Rectal smooth muscle tissue (tissue), 1 donor: ENCODE measurements around the gene TAMM41.
A peak's percentile ranks its signal among the peaks of the same experiment; 100 is the strongest.
"Not testable (repeated sequence)": the region's sequence is repeated elsewhere in the genome, so short reads cannot be mapped to it uniquely, and the experiment has no call there.

Experiments
- H3K27ac ChIP-seq: one replicate; pipeline ENCODE4 v1.7.0; 2013; ENCODE audit warnings: low read depth, low read length, inconsistent platforms
- H3K27me3 ChIP-seq: one replicate; pipeline ENCODE4 v1.7.0; 2013; ENCODE audit warnings: low read length; ENCODE audit not compliant: control insufficient read depth, insufficient read depth
- H3K36me3 ChIP-seq: one replicate; pipeline ENCODE4 v1.7.0; 2013; ENCODE audit warnings: low read length; ENCODE audit not compliant: control insufficient read depth, insufficient read depth
- H3K4me1 ChIP-seq: one replicate; pipeline ENCODE4 v1.7.0; 2013; ENCODE audit warnings: low read length; ENCODE audit not compliant: control insufficient read depth, insufficient read depth
- H3K4me3 ChIP-seq: one replicate; pipeline ENCODE4 v1.7.0; 2013; ENCODE audit warnings: low read length
- H3K9ac ChIP-seq: one replicate; pipeline ENCODE4 v1.7.0; 2013; ENCODE audit warnings: low read length

TAMM41 gene

DNA sequence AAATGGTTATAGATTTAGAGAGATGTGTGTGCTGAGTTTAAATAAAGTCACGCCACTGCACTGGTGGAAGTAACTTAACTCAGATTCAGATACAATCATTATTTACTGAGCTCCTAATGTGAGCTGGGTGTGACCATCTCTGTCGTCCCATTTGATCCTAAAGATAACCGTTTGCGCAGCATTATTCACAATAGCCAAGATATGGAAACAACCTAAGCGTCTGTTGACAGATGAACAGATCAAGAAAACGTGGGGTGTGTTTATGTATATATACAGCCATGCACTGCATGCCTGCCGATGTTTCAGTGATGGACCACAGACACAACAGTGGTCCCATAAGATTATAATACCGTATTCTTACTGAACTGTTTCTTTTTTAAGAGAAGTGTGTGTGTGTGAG lies 71.2 kb downstream of the TAMM41 start:
- H3K36me3 ChIP-seq: no peaks in the 10 kb centered on the region
- H3K4me3 ChIP-seq: no peak overlapping the region

DNA sequence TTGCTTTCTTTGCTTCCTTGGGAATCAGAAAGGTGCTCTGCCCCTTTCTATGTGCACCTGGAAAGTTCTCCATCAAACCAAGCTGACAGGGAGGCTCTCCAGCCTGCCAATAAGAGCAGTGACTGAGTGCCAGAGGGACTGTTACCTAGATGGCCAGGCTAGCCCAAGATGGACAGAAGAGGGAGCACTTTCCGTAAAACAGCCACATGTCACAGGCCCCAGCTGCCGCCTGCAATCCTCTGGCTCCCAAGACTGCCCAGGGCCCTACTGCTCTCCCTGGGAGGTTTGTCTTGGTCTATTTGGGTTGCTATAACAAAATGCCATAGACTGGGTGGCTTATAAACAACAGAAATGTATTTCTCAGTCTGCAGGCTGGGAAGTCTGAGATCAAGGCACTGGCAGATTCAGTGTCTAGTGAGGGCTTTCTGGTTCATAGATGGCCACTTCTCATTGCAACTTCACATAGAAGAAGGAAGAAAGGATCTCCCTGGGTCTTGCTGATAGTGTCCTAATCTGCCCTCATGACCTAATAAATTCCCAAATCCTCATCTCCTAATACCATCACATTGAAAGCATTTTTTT lies 72.3 kb downstream of the TAMM41 start:
- H3K27ac ChIP-seq: no peak overlapping the region
- no peak overlapping the region for H3K9ac ChIP-seq

More for the DNA sequence above, 71.2 kb downstream of the TAMM41 start:
- Histone ChIP-seq H3K9ac (no peak overlapping the region), H3K27ac (no peak overlapping the region), H3K27me3 (no peaks in the 10 kb centered on the region), H3K4me1 (peaks cover 3% of the 10 kb centered on the region)

DNA sequence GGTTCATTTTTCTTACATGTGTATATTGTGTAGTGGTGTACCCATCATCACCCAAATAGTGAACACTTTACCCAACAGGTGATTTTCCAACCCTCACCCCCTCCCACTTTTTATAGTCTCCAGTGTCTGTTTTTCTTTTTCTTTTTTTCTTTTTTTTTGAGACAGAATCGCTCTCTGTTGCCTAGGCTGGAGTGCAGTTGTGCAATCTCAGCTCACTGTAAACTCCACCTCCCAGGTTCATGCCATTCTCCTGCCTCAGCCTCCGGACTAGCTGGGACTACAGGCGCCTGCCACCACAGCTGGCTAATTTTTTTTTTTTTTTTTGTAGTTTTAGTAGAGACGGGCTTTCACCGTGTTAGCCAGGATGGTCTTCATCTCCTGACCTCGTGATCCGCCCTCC lies 74.8 kb downstream of the TAMM41 start:
- H3K4me1 ChIP-seq, H3K36me3 ChIP-seq, H3K27ac ChIP-seq: not testable (repeated sequence)

More for the DNA sequence above, 72.3 kb downstream of the TAMM41 start:
- Histone ChIP-seq H3K27me3 (no peaks in the 10 kb centered on the region), H3K36me3 (no peaks in the 10 kb centered on the region), H3K4me1 (peaks cover 3% of the 10 kb centered on the region), H3K4me3 (no peak overlapping the region)

DNA sequence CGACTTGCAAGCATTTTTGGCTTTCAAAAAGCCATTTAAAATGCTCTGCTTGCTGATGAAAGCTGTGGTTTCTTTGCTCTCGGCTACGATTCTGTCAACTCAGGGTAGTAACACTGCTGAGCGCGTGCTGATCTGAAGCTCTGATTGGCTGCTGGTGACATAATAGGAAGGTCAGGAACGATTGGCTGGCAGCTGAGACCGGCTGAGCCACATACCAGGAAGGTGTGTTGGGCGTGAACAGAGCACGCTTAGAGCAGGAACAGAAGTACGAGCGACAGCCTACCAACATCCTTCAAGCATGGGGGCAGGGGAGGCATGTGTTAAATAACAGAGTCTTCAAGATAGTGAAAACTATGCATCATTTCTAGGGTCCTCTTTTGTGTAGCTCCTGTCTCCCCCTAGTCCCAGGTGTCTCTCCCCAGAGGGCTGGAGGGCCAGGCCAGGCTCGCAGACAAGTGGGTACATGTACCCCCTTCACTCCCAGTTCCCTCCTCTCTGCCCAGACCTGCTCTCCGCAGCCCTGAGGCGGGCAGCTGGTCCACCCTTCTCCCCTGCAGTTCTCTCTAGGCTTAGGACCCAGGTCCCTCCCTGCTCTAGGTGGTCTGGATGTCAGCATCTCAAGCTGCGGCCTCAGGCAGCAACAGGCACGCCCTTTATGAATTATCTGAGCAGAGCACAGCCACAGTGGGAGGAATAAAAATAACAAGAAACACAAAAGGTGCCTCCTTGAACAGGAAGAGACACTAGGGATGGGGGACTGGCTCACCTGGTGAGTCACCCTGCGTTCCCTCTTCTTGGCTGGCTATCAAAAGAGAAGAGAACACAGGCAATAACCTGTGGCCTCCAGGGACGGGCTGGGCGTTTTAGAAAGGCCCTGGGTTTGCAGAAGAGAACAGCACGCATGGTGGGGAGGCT lies 76.0 kb downstream of the TAMM41 start:
- H3K4me1 ChIP-seq: peaks cover 3% of the 10 kb centered on the region
- peak overlapping the region; percentile 38 for H3K4me3 ChIP-seq
- H3K9ac ChIP-seq: no peak overlapping the region
- H3K27ac ChIP-seq: no peak overlapping the region
- H3K27me3 ChIP-seq: no peaks in the 10 kb centered on the region
- no peaks in the 10 kb centered on the region for H3K36me3 ChIP-seq

More for the DNA sequence above, 74.8 kb downstream of the TAMM41 start:
- H3K4me3 ChIP-seq, H3K9ac ChIP-seq, H3K27me3 ChIP-seq: not testable (repeated sequence)

DNA sequence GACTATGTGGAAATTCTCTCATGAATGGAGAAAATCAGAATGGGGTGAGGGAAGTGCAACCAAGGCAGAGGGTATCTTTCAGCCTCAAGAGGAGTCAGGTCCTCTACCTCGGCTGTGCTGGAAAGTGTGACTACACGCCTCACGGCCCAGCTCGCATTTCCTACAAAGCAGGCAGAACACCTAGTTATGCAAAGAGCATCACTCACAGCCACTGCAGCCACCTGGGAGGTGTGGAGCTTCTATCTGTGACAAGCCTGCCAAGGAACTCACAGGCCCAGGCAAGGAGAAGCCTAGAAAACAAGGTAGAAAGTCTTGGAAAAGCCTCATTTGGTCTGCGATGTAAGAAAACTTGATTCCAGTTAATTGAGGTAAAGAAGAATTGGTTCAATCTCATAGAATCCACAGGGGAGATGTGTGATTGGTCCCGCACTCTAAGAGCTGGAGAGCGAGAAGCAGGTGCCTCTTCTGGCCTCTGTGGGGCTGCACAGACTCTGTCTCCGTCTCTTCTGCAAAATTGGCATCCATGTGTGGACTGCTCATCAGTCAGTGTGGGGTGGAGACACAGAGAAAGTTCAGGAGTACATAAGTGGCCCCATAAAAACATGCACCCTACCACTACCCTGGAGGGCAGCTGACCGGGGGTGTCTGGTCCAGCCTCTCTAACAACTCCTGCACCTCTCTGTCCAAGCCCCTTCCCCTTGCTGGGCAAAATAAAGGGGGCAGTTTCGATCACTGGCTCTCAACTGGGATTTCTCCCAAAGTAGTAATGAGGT lies 76.8 kb downstream of the TAMM41 start:
- Histone ChIP-seq H3K9ac (no peak overlapping the region), H3K4me3 (peak overlapping the region; percentile 38), H3K27ac (no peak overlapping the region), H3K27me3 (no peaks in the 10 kb centered on the region), H3K4me1 (peaks cover 3% of the 10 kb centered on the region), H3K36me3 (no peaks in the 10 kb centered on the region)

DNA sequence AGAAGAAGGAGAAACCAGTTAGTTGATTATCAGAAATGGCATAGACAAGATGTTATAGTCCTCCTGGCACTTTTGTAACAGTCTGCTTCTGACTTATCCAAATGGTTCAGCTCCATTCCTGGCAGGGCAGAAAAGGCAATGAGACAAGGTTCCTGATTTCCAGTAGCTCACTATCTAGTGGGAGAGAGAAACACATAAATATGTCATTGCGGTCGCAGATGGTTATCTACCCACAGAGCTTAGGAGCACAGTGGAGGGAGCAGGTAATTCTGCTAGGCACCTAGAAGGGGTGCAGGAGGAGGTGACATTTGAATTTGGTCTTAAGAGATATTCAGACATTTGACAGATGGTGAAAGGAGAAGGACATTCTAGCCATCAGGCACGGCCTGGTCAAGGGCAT lies 78.1 kb downstream of the TAMM41 start:
- Histone ChIP-seq H3K27ac (no peak overlapping the region), H3K4me3 (no peak overlapping the region), H3K4me1 (peaks cover 3% of the 10 kb centered on the region), H3K36me3 (no peaks in the 10 kb centered on the region), H3K9ac (no peak overlapping the region), H3K27me3 (no peaks in the 10 kb centered on the region)

DNA sequence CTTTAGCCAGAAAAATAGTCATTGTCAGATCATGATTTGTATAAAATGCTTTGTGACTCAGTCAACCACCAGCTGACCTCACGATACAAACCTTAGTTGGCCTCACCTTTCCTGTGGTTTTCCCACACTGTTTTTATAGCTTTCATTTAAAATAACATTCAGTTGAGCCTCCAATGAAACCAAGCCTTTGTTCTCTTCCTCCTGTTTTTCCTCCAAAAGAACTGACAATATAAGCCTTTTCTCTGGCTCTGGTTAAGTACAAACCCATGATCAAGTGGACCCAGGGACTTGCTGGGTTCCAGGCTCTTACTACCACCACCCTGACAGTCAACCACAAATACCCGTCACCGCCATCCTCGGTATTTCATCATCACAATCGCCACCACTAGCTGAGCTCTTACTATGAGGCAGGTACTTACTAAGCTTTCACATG lies 81.7 kb downstream of the TAMM41 start:
- H3K9ac ChIP-seq: no peak overlapping the region
- no peaks in the 10 kb centered on the region for H3K36me3 ChIP-seq
- no peaks in the 10 kb centered on the region for H3K27me3 ChIP-seq
- H3K27ac ChIP-seq: no peak overlapping the region
- H3K4me1 ChIP-seq: no peaks in the 10 kb centered on the region
- H3K4me3 ChIP-seq: no peak overlapping the region

DNA sequence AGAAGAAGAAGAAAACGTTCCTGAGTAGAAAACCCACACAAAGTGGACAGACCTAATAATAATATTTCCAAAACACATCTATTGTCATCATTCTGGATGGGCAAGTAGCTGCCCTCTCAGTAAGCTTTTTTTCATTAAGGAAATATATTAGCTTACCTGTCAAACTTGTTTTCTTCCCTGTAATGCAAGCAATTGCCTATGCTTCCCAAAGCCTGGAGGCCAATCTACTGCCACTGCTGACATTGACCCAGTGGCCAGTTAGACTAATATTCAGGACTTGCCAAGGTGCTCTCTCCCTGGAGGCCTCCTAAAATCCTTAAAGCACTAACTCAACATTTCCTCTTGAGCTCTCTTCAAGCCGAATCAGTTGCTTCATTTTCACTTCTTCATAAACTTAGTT lies 86.7 kb downstream of the TAMM41 start:
- no peaks in the 10 kb centered on the region for H3K36me3 ChIP-seq
- no peak overlapping the region for H3K9ac ChIP-seq
- H3K27me3 ChIP-seq: no peaks in the 10 kb centered on the region
- no peak overlapping the region for H3K4me3 ChIP-seq
- no peaks in the 10 kb centered on the region for H3K4me1 ChIP-seq
- no peak overlapping the region for H3K27ac ChIP-seq

DNA sequence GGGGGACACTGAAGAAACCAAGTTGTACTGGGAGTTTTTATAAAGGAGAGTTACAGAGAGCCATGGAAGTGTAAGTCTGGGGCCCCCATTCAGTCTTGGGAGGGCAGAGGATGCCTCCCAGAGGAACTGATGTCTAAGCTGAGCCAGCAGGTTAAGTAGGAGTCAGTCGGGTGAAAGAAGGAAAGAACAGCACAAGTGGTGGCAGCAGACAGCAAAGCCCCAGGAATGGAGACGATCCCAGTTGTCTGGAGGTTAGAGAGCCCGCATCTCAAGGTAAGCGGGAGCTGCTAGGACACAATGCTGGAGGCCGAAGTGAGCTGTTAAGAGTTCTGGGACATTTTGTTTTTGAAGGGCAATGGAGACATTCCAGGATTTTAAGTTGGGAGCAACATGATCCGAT lies 88.8 kb downstream of the TAMM41 start:
- Histone ChIP-seq H3K4me3 (no peak overlapping the region), H3K4me1 (no peaks in the 10 kb centered on the region), H3K36me3 (no peaks in the 10 kb centered on the region), H3K27ac (no peak overlapping the region), H3K9ac (no peak overlapping the region), H3K27me3 (no peaks in the 10 kb centered on the region)

DNA sequence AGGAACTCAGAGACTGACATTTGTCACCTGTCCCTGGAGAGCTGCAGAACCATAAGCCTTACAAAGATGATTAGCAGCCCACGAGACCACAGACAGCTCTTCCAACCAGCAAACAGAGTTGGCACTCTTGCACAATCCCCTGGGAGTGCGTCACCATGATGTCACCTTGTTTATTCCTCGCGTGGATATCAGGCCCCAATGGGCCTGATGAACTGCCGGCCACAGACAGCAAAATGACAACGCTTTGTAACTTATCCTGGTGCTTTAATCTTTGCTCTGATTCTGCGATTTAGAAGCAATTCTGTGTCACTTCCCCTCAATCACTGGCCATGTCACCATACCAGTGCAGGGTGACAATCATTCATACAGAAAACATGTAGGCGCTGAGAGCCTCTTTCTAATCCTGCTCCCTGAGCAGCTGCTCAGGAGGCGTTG lies 89.2 kb downstream of the TAMM41 start:
- Histone ChIP-seq H3K27me3 (no peaks in the 10 kb centered on the region), H3K4me1 (no peaks in the 10 kb centered on the region), H3K4me3 (no peak overlapping the region), H3K27ac (no peak overlapping the region), H3K9ac (no peak overlapping the region), H3K36me3 (no peaks in the 10 kb centered on the region)

DNA sequence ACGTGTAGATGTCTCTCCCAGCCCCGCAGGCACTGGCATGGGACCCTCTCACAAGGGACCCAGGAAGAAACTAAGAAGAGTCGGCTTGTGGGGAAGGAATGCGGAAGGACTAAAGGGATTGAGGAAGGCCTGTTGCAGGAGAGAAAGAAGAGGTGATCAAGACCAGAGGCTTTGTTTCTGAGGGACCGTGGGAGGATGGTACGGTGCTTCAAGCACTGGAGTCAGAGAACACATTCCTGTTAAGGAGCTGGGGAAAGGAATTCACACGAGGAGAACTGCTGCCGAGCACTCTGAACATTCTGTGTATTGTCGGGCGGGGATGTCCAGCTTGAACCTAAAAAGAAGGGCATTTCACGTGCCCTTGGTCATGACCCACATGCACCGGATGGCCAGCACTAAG lies 91.4 kb downstream of the TAMM41 start:
- Histone ChIP-seq H3K27ac (no peak overlapping the region), H3K27me3 (no peaks in the 10 kb centered on the region), H3K36me3 (no peaks in the 10 kb centered on the region), H3K9ac (no peak overlapping the region), H3K4me3 (no peak overlapping the region), H3K4me1 (no peaks in the 10 kb centered on the region)

DNA sequence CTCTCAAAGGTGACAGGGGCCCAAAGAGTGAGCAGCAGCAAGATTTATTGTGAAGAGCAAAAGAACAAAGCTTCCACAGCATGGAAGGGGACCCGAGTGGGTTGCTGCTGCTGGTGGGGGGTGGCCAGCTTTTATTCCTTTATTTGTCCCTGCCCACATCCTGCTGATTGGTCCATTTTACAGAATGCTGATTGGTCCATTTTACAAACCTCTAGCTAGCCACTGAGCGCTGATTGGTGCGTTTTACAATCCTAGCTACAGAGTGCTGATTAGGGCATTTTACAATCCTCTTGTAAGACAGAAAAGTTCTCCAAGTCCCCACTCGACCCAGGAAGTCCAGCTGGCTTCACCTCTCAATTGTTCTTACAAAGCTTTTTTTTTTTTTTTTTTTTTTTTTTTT lies 94.4 kb downstream of the TAMM41 start:
- H3K27ac ChIP-seq, H3K4me3 ChIP-seq, H3K27me3 ChIP-seq, H3K9ac ChIP-seq, H3K36me3 ChIP-seq, H3K4me1 ChIP-seq: not testable (repeated sequence)
